Stimulated activated CD4-positive, alpha-beta T cell treated with anti-CD3 and anti-CD28 coated beads, Interleukin-4, amount 100 ng/mL, for 1 hour (primary cell): ENCODE results near the gene TNS1.

ENCODE experiments used
- DNase-seq: peaks from one replicate; pipeline ENCODE4 v3.0.0-alpha.2; 2020

TNS1 gene

DNA sequence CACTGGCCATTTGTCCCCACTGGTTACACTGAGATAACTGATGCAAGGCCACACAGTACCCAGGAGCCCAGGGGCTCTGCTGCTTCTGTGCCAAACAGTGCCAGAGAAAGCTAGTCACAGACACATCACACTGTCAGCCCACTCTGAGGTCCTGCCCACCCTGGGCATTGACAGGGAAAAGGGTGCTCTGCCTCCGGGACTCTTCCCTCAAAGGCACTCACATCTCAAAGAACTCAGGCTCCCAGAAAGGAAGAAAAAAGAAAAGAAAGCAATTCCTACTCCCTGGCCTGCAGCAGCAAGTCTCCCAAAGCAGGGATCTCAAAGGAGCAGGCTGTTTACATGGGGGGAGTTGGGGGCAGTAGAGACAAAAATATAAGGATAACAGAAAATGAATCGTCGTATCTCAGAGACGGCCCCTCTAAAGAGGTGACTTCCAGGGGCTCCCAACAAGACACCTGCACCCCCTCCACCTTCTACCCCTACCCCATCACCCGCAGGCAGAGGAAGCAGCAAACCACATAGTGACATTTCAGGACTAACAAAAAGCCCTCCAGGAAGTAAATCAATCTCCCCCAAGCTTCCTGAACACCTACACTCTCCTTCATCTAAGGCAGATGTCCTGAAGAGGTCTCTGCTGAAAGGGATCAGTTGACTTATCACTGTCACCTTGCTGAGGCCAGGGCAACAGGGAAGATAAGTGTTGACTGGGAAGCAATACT is 247.6 kb downstream of the TNS1 start:
- DNase-seq = no peak

GRCh38 chr2:217753460-217754200 is 249.2 kb downstream of the TNS1 start:
- no peak for DNase-seq

- DNase-seq = no peak
These were observed 249.9 kb downstream of the TNS1 start for GRCh38 chr2:217752714-217753459.

GRCh38 chr2:217751952-217752351 is 250.8 kb downstream of the TNS1 start:
- no peak for DNase-seq

DNA sequence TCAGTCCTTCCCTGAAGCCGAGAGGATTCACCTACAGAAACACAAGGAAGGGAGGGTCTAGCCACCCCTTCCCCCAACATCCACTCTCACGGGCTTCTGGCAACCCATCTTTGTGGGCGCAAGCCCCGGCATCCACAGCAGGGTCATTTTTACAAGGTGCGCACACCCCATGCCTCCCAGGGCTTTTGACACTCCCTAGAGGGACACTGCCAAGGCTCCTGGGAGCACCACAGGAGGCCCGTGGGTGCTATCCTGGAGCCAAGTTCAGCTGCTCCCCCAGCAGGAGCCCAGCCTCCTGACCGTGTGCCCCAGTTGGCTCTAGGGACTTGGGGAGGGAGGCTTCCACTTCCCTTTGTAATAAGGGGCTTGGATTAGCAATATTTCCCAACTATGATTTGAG is 251.6 kb downstream of the TNS1 start:
- DNase-seq = no peak
